Psoas muscle (tissue), 8 donors: ENCODE measurements around the gene DENND5A. TPM values are rescaled to one million over a fixed set of nuclear protein-coding genes. Genes with fewer than 3 reads are reported as not detected.

Source experiments
- ATAC-seq, 4 donors: fragments of 200-7000 bp; cut with Tn5 transposase; one replicate each; pipeline ENCODE4 v1.9.1; 2020; ENCODE audit warnings: moderate library complexity in 3 of 4, mild to moderate bottlenecking in 2 of 4
- DNase-seq, 2 donors: peaks; one replicate each; pipeline ENCODE4 v3.0.0-alpha.2; 2020
- H3K27ac ChIP-seq: fragments of 200-600 bp; one replicate; pipeline ENCODE4 v1.8.0; 2022
- H3K27me3 ChIP-seq, 3 donors: fragments of 200-600 bp in 1 of 3; one replicate each; pipeline versions ENCODE4 v1.6.1 to v1.8.0; 2013 to 2022; ENCODE audit warnings: low read length in 2 of 3, mild to moderate bottlenecking in 2 of 3, moderate library complexity in 1 of 3; ENCODE audit not compliant: insufficient read depth in 3 of 3
- H3K36me3 ChIP-seq, 2 donors: fragments of 200-600 bp in 1 of 2; one replicate each; pipeline versions ENCODE4 v1.6.1 to v1.8.0; 2013 to 2022; ENCODE audit warnings: low read depth in 1 of 2, mild to moderate bottlenecking in 1 of 2, moderate library complexity in 1 of 2; ENCODE audit not compliant: insufficient read depth in 1 of 2
- H3K4me1 ChIP-seq: fragments of 200-600 bp; one replicate; pipeline ENCODE4 v1.8.0; 2022
- H3K4me3 ChIP-seq: fragments of 200-600 bp; one replicate; pipeline ENCODE4 v1.8.0; 2022; ENCODE audit warnings: mild to moderate bottlenecking
- H3K9me3 ChIP-seq: fragments of 200-600 bp; one replicate; pipeline ENCODE4 v1.8.0; 2022
- WGBS, 3 donors: extraction: QIAGEN DNeasy Blood & Tissue Kit; methylation state at CpG; one replicate each; pipeline versions ENCODE4 v1.1.6 to v1.1.7; 2013; 5-methylcytosine and 5-hydroxymethylcytosine counted together
- intact Hi-C, 2 donors: fragments of 100-400 bp; cut with DNase I; formaldehyde crosslinking; loops; one replicate each; pipeline versions ENCODE4 v1.11.0 to v1.14.2; 2022
- polyA plus RNA-seq, 3 donors: library from polyadenylated mRNA; stranded (reverse); fragments of 200-250 nt; gene quantifications; one replicate each; pipeline ENCODE4 v1.2.3, GENCODE V29; 2013
- total RNA-seq, 4 donors: library from RNA; stranded (reverse); fragmentation: NEBNext Ultra II Directional in 2 of 4; extraction: Animal tissue kit (Norgen Biotek cat#: 25700) in 2 of 4; gene quantifications; one replicate each; pipeline versions ENCODE4 v1.2.1 to v1.2.4, GENCODE V29; 2021 to 2023
- TF ChIP-seq, protein P1 (sequence below): fragments of 200-600 bp; IDR thresholded peaks from one replicate; pipeline ENCODE4 v1.8.0; 2022; ENCODE audit warnings: antibody characterized with exemption
- donor health status: healthy with polysubstance abuse.
- donor health status: DM: no; HTN: no; CAD: no; lungs with moderate emphysema.
- donor health status: Bipolar disorder and iron deficiency.
- donor health status: healthy.
- donor health status: DM: yes; HTN: yes; CAD: no.
- donor health status: DM: no; HTN: no; CAD: no.
- donor health status: DM: no; HTN: no; CAD: no.
- donor health status: DM: yes; HTN: yes; CAD: no.

The DENND5A gene
- total and polyA plus RNA-seq, 7 donors = 27.2 to 82.1 (median 30.8) TPM

DNA sequence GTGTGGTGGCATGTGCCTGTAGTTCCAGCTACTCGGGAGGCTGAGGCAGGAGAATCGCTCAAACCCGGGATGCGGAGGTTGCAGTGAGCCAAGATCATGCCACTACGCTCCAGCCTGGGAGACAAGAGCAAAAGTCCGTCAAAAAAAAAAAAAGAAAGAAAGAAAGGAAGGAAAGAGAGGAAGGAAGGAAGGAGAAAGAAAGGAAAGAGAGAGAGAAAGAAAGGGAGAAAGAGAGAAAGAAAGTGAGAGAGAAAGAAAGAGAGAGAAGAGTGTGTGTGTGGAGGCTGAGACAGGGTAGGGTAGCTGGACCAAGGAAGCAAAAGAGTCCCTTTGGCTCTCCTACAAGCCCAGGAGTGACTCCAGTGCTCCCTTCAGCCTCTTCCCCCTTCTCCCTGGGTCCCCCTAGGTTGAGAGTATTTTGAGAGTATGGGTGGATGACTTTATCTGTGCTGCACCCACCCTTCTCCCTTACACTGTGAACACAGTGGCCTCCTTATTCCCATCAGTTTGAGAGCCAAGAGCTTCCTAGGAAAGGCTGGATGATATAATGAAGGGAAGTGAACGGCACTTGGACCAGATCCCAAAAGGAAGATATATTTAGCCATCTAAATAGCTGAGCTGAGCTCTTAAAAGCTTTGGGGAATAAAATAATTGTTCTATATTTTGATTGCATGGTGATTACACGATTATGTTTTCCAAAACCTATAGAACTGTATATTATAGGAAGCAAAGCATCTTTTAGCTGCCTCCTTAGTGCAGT lies 9.5 kb upstream of the DENND5A start:
- intact Hi-C loops = no loop called here
- ATAC-seq = peak in 2 of 4 donors; percentile 26 to 32

DNA sequence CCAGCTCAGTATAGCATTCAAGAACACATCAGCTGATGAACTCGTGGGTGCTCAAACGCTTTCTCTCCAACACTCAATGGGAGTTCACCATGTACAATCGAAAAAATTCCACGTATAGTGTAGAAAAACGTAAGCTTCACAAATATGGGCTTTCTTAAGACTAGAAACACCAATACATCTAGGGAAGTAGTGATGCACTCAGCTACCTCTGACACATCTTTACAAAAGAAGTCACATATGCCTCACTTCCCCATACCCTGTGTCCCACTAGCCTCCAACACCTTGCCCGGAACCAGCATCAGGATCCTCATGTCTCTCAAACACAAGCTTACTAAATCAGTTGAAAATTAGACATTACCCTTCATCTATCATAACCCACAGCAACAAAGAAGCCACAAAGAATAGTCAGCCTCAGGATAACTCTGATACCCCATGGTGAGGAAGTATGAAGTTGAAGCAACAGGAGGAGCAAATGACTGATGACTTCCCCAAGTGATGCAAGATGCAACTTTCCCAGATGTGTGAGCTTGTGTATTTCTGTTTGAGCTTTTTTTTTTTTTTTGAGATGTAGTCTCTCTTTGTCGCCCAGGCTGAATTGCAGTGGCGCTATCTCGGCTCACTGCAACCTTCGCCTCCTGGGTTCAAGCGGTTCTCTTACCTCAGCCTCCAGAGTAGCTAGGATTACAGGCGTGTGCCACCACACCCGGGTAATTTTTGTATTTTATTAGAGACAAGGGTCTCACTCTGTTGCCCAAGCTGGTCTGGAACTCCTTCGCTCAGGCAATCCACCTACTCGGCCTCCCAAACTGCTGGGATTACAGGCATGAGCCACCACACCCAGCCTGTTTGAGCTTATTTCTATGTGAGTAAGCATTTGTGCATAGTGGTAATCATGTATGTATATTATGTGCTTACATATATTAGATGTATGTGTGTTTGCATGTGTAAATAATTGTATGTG lies 8.5 kb upstream of the DENND5A start:
- intact Hi-C loops = no loop called here
- 86 to 94% (median 90%) methylated on average over 15 of the region's 15 CpGs for WGBS, 3 donors
- Histone ChIP-seq H3K9me3 (no peaks in the 10 kb centered on the region), H3K27me3 (no peaks in the 10 kb centered on the region), H3K4me1 (peaks cover 6% of the 10 kb centered on the region), H3K27ac (peak overlapping the region; percentile 30), H3K36me3 (peaks cover 0 to 6% of the 10 kb centered on the region in 2 donors), H3K4me3 (no peak overlapping the region)
- DNase-seq (no peak), ATAC-seq (no peak)
- TF ChIP-seq, protein P1, sequence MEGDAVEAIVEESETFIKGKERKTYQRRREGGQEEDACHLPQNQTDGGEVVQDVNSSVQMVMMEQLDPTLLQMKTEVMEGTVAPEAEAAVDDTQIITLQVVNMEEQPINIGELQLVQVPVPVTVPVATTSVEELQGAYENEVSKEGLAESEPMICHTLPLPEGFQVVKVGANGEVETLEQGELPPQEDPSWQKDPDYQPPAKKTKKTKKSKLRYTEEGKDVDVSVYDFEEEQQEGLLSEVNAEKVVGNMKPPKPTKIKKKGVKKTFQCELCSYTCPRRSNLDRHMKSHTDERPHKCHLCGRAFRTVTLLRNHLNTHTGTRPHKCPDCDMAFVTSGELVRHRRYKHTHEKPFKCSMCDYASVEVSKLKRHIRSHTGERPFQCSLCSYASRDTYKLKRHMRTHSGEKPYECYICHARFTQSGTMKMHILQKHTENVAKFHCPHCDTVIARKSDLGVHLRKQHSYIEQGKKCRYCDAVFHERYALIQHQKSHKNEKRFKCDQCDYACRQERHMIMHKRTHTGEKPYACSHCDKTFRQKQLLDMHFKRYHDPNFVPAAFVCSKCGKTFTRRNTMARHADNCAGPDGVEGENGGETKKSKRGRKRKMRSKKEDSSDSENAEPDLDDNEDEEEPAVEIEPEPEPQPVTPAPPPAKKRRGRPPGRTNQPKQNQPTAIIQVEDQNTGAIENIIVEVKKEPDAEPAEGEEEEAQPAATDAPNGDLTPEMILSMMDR = no peak

More for the DNA sequence above, 9.5 kb upstream of the DENND5A start:
- Histone ChIP-seq H3K27me3 (no peaks in the 10 kb centered on the region), H3K4me1 (peaks cover 6% of the 10 kb centered on the region), H3K36me3 (peaks cover 0 to 6% of the 10 kb centered on the region in 2 donors), H3K4me3 (no peak overlapping the region), H3K27ac (no peak overlapping the region), H3K9me3 (no peaks in the 10 kb centered on the region)
- TF ChIP-seq, protein P1 = no peak
- no peak for DNase-seq
- WGBS, 3 donors = 66 to 68% (median 67%) methylated on average over 8 of the region's 8 CpGs

DNA sequence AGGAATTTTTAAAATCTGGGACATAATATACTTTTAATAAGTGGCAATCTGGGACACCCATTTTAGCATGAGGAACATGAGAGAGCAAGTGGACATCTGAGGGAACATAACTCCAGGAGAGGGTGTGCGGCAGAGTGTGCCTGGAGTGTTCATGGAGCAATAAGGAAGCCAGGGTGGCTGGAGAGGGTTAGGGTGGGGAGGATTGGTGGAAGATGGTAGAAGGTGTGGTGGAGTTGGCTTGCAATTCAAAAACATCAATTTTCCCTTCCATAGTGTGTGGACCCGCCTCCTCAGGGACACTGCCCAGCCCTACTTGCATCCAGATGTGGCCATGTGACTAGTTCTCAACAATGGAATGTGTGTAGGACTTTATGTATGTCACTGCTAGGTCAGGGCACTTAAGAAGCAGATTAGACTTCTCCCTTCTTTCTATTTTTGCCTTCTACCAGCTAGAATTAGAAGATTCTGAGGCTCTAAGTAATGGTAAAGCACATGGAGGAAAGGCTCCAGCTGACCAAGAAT lies 4.4 kb upstream of the DENND5A start:
- TF ChIP-seq, protein P1 = no peak
- Histone ChIP-seq H3K27me3 (no peaks in the 10 kb centered on the region), H3K4me1 (peaks cover 4% of the 10 kb centered on the region), H3K36me3 (no peaks in the 10 kb centered on the region), H3K27ac (no peak overlapping the region), H3K4me3 (no peak overlapping the region), H3K9me3 (no peaks in the 10 kb centered on the region)
- intact Hi-C loops = loop anchor here (5.0 kb wide), 1 partner anchor 43 kb away; the partner anchor contains the start of gene TMEM41B (in 2 of the 2)
- 83 to 100% (median 90%) methylated on average over 2 of the region's 2 CpGs for WGBS, 3 donors
- DNase-seq (no peak), ATAC-seq (no peak)

DNA sequence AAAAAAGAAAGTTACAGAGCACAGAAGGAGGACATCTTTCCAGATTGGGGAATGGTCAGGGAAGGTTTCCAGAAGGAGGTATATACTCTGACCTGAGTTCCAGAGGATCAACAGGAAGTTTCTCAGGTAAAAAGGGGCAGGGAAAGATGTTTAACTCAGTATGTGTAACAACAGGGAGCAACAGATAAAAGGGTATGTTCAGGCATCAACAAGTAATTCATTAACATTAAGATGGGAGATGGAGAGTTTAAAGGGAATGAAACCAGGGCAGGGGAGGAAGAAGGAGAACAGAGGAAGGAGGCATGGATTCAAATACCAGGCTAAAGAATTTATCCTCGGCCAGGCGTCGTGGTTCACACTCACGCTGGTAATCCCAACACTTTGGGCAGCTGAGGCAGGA lies 2.5 kb upstream of the DENND5A start:
- Histone ChIP-seq H3K9me3 (no peaks in the 10 kb centered on the region), H3K4me1 (peaks cover 4% of the 10 kb centered on the region), H3K27ac (no peak overlapping the region), H3K27me3 (no peaks in the 10 kb centered on the region), H3K4me3 (no peak overlapping the region), H3K36me3 (no peaks in the 10 kb centered on the region)
- WGBS, 3 donors = 65 to 68% (median 66%) methylated on average over 4 of the region's 4 CpGs
- no peak for DNase-seq
- intact Hi-C loops = loop anchor here (5.0 kb wide), 1 partner anchor 45 kb away; the partner anchor contains the start of gene TMEM41B (in 2 of the 2)
- TF ChIP-seq, protein P1 = no peak
- no peak for ATAC-seq
